Measurements from ENCODE around the gene GDNF.
"Not testable (repeated sequence)": the region's sequence is repeated elsewhere in the genome, so short reads cannot be mapped to it uniquely, and the experiment has no call there.

GDNF gene

DNA sequence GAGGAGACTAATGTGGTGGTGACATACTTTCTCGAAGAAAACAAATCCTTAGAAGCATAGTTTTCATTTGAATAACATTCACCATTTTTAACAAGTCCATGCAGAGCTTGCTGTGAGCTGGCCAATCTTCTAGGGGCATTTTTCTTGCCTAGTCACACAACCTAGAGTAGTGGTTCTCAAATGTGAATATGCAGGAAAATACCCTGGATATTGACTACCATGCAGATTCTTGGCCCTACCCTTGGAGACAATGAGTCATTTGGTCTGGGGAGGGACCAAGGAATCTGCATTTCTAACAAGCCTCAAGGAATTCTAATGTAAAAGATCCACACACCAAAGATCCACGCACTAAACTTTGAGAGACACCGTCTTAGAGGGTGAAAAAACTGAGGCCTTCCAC, 23.5 kb downstream of the GDNF start:
- TF ChIP-seq POLR2A (IDR thresholded peaks at IDR 0.05; ENCODE audit: low read length) (no peak), GATA1 (IDR thresholded peaks at IDR 0.05; ENCODE audit: low read depth, low read length) (no peak)
- DNase-seq = no peak

GRCh38 chr5:37815913-37816312, 23.9 kb downstream of the GDNF start:
- no peak for TF ChIP-seq POLR2A (IDR thresholded peaks at IDR 0.05; ENCODE audit: low read length)
- TF ChIP-seq GATA1 (IDR thresholded peaks at IDR 0.05; ENCODE audit: low read depth, low read length) = no peak

DNA sequence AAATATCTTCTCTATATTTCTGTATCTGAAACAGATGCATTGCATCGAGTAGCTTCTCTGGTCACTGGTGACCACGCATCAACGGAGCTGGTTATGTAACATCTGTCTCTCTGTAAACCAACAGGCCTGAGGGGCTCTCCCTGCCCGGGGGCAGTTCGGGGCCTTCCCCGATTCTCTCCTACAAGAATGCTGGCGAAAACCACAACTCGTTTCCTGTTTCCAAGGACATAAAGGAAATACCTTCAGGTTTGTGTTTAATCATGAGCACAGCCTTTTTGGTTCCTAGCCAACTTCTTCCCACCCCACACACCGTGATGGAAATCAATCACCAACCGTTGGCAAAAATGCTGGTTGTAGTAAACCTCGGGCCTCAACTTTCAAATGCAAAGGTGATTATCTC, 25.1 kb downstream of the GDNF start:
- DNase-seq = no peak
- TF ChIP-seq GATA1 (IDR thresholded peaks at IDR 0.05; ENCODE audit: low read depth, low read length) = no peak

More at GRCh38 chr5:37815913-37816312, 23.9 kb downstream of the GDNF start:
- DNase-seq = no peak

GRCh38 chr5:37812365-37812764, 27.5 kb downstream of the GDNF start:
- no peak for TF ChIP-seq GATA1 (IDR thresholded peaks at IDR 0.05; ENCODE audit: low read depth, low read length)
- TF ChIP-seq POLR2A (IDR thresholded peaks at IDR 0.05; ENCODE audit: low read length) = no peak
- no peak for DNase-seq

- no peak for DNase-seq
- TF ChIP-seq POLR2A (IDR thresholded peaks at IDR 0.05; ENCODE audit: low read length) = no peak
- no peak for TF ChIP-seq GATA1 (IDR thresholded peaks at IDR 0.05; ENCODE audit: low read depth, low read length)
Observed at GRCh38 chr5:37811866-37812265, 28.0 kb downstream of the GDNF start.

- no peak for TF ChIP-seq GATA1 (IDR thresholded peaks at IDR 0.05; ENCODE audit: low read depth, low read length)
- no peak for TF ChIP-seq POLR2A (IDR thresholded peaks at IDR 0.05; ENCODE audit: low read length)
- no peak for DNase-seq
Observed at GRCh38 chr5:37810311-37810710, 29.5 kb downstream of the GDNF start.

DNA sequence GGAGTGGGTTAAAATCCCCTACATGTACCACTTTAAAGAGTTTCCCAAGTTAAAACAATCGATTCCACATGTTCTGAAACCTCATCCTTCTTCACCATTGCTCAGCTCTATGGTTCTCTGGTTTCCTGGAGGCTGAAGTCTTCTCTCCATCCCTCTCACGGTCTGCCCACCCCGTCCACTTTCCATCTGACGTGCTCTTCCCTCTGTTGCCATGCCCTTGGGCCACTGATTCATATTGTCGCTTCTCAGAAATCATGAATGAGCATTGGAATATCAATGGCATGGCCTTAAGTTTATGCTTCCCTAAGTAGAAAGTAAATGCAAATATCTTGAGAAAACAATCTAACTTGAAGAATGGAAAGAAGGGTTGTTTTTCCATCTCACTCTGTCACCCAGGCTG, 30.9 kb downstream of the GDNF start:
- no peak for TF ChIP-seq GATA1 (IDR thresholded peaks at IDR 0.05; ENCODE audit: low read depth, low read length)
- TF ChIP-seq POLR2A (IDR thresholded peaks at IDR 0.05; ENCODE audit: low read length) = no peak
- DNase-seq = no peak

- DNase-seq = no peak
- TF ChIP-seq POLR2A (IDR thresholded peaks at IDR 0.05; ENCODE audit: low read length) (no peak), GATA1 (IDR thresholded peaks at IDR 0.05; ENCODE audit: low read depth, low read length) (no peak)
Observed at GRCh38 chr5:37807621-37808301, 32.1 kb downstream of the GDNF start.

GRCh38 chr5:37807015-37807414, 32.8 kb downstream of the GDNF start:
- no peak for DNase-seq

GRCh38 chr5:37806476-37806875, 33.4 kb downstream of the GDNF start:
- TF ChIP-seq GATA1 (IDR thresholded peaks at IDR 0.05; ENCODE audit: low read depth, low read length) (no peak), POLR2A (IDR thresholded peaks at IDR 0.05; ENCODE audit: low read length) (no peak)
- no peak for DNase-seq

More at GRCh38 chr5:37807015-37807414, 32.8 kb downstream of the GDNF start:
- no peak for TF ChIP-seq GATA1 (IDR thresholded peaks at IDR 0.05; ENCODE audit: low read depth, low read length)
- no peak for TF ChIP-seq POLR2A (IDR thresholded peaks at IDR 0.05; ENCODE audit: low read length)

GRCh38 chr5:37806016-37806415, 33.8 kb downstream of the GDNF start:
- TF ChIP-seq GATA1 (IDR thresholded peaks at IDR 0.05; ENCODE audit: low read depth, low read length) (no peak), POLR2A (IDR thresholded peaks at IDR 0.05; ENCODE audit: low read length) (no peak)
- DNase-seq = no peak

GRCh38 chr5:37804401-37804800, 35.4 kb downstream of the GDNF start:
- no peak for DNase-seq
- no peak for TF ChIP-seq GATA1 (IDR thresholded peaks at IDR 0.05; ENCODE audit: low read depth, low read length)
- no peak for TF ChIP-seq POLR2A (IDR thresholded peaks at IDR 0.05; ENCODE audit: low read length)

- TF ChIP-seq GATA1 (IDR thresholded peaks at IDR 0.05; ENCODE audit: low read depth, low read length) = no peak
- TF ChIP-seq POLR2A (IDR thresholded peaks at IDR 0.05; ENCODE audit: low read length) = no peak
- no peak for DNase-seq
Observed at GRCh38 chr5:37803487-37803886, 36.4 kb downstream of the GDNF start.

DNA sequence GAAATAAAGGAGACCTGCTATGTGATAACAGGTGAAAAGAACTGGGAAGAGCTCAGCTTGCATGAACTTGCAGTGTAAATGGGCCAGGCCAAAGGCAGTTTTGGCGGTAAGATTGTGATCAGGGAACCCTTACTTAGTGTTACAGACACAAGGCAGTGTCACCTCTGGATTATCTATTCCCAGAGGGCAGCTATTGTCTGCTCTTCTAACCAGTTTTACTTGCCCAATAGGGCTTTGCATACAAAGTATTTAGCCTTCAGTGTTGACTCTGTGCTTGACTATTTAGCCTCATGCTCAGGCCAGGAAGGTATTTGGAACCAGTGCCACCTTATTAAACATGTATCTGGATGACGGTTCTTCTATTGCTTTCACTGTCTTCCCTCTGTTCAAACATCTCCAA, 38.3 kb downstream of the GDNF start:
- TF ChIP-seq POLR2A (IDR thresholded peaks at IDR 0.05; ENCODE audit: low read length) = no peak
- no peak for TF ChIP-seq GATA1 (IDR thresholded peaks at IDR 0.05; ENCODE audit: low read depth, low read length)
- no peak for DNase-seq

DNA sequence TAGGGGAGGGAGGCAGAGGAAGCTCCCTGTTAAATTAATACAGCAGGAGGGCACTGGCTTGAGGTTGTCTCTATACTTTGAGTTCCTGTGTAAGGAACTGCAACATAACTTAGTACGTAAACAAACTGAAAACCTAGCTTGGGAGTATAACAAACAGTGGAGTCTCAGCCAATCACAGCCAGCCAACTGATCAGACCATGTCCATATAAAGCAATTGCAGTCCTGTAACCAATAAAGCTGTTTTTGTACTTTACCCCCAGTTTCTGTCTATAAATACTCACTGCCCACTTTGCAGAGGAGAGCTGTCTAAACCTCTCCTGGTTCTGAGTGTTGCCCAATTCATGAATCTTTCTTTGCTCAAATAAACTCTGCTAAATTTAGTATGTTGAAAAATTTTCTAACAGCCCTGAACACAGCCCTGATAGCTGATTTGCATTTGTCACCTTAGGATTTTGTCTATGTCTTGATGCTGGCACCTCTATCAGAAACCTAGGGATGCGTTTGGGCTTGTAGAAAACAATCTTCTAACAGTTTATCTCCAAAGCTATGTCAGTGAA, 39.9 kb downstream of the GDNF start:
- TF ChIP-seq GATA1 (IDR thresholded peaks at IDR 0.05; ENCODE audit: low read depth, low read length) (no peak), POLR2A (IDR thresholded peaks at IDR 0.05; ENCODE audit: low read length) (no peak)
- no peak for DNase-seq

DNA sequence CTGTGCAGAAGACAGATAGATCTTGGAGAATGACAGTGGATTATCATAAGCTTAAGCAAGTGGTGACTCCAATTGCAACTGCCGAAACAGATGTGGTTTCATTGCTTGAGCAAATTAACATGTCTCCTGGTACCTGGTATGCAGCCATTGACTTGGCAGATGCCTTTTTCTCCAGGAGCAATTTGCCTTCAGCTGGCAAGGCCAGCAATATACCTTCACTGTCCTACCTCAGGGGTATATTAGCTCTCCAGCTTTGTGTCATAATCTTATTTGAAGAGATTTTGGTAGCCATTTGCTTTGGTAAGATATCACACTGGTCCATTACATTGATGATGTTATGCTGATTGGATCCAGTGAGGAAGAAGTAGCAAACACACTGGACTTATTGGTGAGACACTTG, 43.4 kb downstream of the GDNF start:
- not testable (repeated sequence) for DNase-seq

DNA sequence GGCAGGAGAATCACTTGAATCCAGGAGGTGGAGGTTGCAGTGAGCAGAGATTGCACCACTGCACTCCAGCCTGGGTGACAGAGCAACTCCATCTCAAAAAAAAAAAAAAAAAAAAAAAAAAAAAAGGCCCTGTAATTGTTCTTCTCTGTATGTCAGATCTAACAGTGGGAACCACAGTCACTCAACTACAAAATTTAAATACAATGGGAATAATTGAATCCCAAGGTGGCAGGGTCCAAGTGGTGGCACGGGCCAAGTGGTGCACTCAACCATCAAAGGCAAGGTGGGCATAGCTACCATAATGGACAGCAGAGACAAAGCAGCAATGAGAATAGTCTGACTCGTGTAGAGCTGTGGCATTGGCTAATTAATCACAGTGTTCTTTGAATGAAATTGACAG, 44.5 kb downstream of the GDNF start:
- not testable (repeated sequence) for DNase-seq
